Activated CD8-positive, alpha-beta memory T cell treated with anti-CD3 and anti-CD28 coated beads for 48 hours (primary cell): ENCODE measurements around the gene KLHL29.

Experiments used
- DNase-seq, 3 experiments: peaks; one replicate each; pipeline ENCODE4 v3.0.0-alpha.2; 2020; ENCODE audit warnings: low read depth in 2 of 3, low spot score in 2 of 3

Gene KLHL29

DNA sequence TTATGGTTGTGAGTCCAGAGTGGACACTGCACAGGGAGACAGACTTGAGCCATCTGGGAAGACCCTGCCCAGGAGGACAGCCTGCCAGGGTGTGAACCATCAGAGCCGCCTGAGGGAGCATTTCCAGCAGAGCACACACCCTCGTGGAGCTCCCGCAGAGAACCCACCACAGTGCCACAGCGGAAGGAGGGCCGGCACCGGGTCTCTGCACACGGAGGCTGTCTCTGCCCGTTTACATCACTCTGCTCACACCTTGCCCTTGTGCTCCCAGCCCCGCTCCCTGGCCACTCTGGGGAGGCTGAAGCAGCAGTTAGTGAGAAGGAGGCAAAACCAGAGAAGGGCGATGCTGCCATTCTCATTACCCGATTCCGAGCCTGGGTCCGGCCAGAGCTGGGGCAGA lies 161.9 kb downstream of the KLHL29 start:
- no peak for DNase-seq

DNA sequence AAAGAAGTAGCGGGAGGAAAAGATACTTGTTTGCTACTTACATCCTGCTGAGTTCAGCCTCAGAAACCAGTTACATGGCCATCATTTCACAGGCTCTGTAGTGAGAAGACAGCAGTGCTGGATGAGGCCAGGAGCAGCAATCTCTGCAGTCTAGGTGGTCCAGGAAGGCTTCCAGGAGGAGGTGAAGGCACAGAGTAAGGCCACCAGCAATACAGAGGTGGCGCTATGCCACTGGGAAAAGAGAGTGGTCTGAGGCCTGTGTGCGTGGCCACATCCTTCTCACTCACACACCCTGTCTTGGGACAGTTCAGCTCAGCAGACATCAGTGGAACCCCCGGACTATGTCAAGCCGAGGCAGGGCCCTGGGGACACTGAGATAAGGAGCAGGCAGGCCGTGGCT lies 162.7 kb downstream of the KLHL29 start:
- no peak for DNase-seq

DNA sequence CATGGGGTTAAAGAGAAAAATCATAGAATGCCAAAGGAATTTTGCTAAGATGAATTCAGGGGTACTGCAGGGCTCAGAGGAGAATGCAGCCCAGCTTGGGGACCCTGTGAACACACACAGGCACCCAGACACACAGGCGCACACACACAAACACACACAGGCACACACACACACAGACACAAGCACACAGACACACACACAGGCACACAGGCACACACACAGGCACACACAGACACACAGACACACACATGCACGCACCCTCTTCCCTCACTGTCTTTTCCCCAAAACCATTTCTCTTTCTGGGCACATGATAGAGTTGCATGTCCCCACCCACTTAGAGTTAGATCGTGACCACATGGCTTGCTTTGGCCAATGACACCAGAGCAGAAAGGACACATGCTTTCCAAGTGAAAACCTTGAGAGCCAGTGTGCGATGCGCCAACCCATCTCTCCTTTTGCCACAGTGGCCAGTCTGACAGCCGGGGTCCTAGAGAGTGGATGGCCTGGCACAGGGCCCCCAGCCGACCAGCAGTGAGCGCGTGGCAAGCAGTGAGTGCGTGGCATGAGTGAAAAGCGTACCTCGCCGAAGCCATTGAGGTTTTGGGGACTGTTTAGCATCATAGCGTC lies 163.3 kb downstream of the KLHL29 start:
- DNase-seq, result no peak

DNA sequence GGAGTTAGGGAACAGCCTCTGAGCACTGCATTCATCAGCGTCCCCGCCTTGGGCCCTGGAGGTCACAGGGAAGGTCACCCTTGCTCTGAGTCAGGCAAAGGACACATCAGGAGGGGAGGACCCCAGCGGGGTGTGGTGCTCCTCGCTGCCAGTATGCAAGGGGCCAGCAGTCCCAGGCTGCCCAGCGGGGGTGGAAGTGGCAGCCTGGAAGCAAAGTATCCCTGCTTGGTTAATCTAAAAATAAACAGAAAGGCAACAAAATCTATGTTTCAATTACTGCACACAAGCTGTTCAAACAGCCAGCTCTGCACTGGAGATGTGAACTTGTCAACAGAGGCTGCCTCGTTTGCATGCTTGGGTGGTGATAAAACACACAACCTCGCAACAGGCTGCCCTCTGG lies 164.1 kb downstream of the KLHL29 start:
- no peak for DNase-seq

DNA sequence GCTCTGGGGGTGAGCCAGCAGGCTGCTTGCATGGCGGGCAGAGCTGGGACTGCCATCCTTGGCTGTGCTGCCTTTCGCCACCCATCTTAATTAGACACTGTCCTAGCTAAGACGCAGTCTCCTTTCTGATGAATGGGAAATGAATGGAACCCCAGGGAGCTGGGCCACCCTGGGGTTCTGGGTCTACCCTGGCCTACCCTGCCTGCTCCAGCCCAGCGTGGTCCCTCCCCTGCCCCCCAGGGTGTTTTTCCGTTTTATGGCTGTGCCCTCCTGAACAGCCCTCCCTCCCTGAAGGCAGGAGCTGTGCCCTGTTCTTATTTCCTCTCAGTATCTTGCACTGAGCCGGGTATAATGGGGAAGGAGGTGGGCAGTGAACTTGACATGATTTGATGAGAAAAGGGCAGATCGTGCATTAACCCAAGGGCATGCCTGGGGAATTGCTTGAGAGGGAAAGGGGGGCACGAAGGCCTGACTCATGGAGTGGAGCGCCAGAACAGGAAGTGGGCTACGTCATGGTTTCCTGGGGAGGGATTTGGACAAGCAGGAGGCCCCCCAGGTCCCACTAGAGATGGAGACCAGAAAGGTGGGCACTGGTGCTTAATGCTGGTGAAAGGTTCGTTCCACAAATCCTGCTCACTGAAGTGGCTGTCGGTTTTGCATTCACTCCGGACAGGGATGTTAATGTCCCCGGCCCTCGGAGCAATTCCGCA lies 165.0 kb downstream of the KLHL29 start:
- DNase-seq, result no peak

DNA sequence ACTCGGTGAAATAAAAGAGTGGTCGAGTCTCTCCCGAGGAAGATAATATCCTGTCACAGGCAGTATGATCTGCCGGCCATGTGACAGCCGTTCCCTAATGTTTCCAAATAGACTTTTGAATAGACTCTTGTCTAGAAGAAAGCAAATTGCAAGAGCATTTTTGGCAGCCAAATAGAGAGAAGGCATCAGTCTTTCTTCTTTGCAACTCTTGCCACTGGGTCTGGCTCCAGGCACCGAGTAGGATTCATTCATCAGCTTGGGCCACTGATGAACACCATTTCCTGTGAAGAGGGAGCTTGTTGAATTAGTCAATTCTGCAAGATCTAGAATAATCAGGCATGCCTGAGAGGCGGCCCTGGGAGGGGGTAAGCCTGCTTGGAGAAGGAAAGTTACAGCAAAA lies 165.6 kb downstream of the KLHL29 start:
- no peak for DNase-seq

DNA sequence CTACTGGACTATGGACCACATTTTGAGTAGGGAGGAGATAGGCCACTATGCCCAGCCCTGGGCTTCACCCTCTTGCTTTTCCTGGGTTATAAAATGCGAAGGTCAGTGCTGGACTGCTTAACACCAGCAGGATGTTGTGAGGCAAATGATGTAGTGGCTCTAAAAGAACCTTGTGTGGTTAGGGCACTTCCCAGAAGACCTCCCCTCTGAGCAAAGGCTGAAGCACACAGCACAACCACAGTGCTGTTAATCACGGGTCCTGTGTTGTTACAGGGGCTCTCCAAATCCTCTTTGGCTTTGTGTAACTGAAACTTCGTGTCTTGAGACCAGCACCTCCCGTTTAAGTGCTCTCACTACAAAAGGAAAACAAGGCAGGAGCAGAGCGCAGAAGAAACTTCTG lies 166.9 kb downstream of the KLHL29 start:
- no peak for DNase-seq

DNA sequence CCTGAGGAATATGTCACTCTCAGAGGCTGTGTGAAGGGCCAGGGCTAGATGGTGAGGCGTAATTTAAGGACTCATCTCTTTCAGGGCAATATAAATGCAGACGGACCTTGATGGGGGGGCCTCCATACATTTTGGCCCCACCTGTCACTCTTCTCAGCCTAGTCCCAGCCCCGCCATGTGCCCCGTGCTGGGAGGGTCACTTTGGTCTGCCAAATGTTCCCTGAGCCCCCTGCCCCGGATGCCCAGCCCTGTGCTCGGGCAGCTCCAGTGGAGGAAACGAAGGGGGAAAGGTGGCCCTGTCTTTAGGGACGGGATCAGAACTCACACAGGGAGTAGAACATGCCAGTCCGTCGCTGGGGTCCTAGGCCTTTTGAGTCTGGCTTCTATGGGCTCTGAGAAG lies 168.6 kb downstream of the KLHL29 start:
- no peak for DNase-seq

DNA sequence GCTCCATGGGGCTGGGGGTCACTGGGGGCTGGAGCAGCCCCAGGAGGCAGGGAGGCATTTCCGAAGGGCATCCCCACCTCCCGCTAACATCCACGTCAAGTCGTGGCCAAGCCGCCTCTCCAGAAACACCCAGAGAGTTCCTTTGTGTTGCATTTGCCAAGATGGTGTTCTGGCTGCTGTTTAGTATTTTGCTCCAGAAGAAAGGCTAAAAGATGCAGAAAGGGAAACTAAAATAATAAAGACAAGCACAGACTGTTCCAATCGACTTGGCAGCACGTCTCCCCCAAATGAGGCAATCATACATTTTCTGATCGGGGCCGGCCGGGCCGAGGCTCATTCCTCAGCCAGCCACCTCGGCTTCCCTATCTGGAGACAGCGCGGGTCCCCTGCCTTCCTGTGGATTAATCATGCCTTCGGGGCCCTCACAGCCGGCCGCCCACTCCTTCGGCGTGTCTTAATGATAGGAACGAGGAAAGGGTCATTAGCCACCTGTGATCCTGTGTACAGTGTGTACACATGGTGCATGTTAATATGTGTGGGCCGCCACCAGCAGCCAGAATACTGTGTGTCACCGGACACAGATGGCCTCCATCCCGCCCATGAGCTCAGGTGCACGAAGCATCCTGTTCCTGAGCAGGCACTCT lies 169.2 kb downstream of the KLHL29 start:
- no peak for DNase-seq

DNA sequence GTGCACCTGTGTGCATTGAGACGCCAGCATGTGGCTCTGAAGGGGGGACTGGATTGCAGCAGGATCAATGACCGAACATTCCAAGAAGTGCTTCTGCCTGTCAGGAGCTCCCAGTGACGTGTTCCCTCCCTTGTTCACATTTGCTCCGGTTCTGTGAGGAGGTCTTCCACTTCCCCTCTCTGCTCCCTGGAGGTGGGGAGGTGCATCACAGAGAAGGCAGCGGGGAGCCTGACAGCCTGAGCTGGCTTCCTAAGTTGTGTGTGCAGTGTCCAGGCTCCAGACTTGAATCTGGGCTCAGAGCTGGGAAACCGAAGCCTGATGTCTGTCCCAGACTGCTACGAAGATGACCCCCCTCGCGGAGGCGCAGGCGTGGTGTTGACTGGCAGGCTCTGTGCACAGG lies 171.0 kb downstream of the KLHL29 start:
- no peak for DNase-seq

DNA sequence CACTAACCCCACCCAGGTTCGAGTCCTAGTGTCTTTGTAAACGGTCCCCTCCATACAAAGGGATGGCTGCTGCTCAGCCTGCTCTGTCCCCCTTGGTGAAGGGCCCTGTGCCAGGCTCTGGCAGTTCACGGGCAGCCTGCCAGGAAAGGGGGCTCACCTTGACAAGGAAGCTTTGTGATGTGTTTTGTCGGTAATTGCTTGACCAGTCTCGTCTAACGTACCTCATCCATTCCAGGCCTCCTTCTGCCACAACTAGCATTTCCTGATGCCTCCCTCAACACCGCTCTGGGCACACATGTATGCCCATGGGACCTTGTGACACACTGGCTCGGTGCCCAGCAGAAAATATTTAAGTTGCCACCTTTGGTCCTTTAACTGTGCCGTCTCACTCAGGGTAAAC lies 171.9 kb downstream of the KLHL29 start:
- no peak for DNase-seq

DNA sequence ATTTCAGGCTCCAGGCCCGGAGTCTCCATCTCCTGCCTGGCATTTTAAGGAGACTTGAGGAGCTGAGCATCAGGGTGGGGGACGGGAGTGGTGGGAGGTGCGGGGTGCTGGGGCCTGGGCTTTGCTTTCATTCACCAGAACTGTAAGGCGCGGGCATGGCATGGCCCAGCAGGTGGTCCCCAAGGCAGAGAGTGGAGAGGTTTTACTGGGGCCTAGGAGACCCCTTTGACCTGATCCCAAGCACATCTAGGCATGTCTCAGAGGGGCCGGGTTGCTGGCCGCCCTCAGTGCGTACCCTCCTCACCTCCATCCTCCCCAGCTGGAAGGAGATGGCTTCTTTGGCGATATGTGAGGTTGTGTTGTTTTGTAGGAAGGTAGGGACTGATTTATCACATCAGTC lies 172.5 kb downstream of the KLHL29 start:
- no peak for DNase-seq

DNA sequence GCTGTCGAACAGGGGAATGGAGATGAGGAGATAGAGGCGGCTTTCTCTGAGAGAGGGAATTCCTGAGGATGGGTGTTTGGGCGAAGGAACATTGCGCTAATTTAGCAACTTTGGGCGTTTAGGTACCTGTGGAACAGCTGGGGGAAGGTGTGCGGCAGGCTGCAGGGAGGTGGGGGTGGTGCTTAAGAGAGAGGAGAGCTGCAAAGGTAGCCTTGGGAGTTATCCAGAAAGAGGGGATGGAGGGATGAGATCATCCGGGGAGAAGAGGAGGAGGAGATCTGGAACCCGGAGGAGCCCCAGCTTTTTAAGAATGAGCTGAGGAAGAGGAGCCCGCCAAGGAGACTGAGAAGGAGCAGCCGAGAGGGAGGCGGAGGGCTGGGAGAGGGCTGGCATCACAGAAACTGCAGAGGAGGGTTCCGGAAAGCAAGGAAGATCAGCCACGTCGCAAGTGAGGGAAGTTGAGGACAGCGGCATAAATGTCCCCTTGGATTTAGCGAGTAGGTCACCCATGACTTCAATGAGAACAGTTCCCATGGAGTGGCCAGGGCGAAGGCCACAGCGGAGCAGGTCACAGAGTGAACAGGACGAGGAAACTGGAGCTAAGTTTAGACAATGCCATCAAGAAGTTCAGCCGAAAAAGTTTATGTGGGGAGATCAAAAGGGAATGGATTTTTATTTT lies 174.7 kb downstream of the KLHL29 start:
- DNase-seq, result no peak

DNA sequence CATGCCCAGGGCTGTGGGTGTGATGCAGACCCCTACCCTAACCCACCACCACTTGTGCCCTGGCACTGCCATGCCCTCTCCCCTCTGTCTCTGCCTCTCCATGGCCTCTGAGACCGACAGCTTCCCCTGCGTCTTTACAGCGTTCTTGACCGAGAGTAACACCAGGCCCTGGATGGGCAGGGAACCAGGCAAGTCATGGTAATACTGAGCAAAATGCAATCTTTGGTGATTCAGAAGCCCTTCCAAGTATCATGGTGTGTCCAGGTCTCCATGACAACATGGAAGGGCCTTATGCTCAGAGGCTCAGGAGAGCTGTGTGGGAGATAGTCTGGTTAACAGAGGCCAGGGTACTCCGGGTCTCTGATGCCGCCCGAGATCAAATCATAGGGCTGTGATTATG lies 176.1 kb downstream of the KLHL29 start:
- no peak for DNase-seq

DNA sequence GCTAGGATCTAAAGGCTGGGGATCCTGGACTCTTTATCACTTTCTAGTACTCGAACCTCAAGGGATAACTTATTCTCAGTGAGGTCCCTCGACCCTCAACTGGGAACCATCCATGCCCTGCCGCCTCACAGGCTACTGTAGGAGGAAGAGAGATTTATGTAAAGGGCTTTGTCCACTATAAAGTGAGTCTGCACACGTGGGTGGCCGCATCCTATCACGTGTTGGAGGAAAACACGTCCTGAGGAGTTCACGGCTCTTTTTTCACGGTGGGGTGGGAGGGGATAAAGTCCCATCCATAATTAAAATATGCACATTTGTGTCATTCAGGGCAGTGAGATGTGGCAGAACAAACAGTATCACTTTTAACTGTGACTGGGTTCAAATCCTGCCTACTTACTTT lies 176.6 kb downstream of the KLHL29 start:
- no peak for DNase-seq

DNA sequence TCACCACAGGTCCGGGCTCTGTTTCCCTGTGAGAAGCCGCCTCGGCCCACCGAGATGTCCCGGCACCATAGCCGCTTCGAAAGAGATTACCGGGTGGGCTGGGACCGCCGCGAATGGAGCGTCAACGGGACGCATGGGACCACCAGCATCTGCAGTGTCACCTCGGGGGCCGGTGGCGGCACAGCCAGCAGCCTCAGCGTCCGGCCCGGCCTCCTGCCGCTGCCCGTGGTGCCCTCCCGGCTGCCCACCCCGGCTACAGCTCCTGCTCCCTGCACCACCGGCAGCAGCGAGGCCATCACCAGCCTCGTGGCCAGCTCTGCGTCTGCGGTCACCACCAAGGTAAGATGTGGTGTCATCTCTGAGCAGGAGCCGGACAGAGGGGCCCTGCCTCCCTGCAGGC lies 177.2 kb downstream of the KLHL29 start:
- no peak for DNase-seq

DNA sequence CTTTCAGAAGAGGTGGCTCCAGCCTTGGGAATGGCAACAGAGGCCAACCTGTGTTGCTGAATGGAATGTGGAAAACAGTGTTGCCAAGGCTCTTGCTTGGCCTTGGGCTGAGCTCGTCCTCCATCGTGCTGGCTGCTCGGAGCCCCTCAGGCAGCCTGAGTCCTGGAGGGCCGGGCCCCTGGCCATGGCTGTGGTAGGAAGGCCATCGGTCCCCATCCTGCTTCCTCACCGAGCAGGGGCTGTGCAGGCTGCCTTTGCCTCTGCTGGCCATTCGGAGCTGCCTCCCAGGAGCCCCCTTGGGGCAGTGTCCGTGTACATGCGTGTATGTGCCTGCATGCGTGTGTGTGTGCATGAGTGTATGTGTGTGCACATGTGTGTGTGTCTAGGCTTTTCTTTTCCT lies 178.2 kb downstream of the KLHL29 start:
- DNase-seq, result no peak

DNA sequence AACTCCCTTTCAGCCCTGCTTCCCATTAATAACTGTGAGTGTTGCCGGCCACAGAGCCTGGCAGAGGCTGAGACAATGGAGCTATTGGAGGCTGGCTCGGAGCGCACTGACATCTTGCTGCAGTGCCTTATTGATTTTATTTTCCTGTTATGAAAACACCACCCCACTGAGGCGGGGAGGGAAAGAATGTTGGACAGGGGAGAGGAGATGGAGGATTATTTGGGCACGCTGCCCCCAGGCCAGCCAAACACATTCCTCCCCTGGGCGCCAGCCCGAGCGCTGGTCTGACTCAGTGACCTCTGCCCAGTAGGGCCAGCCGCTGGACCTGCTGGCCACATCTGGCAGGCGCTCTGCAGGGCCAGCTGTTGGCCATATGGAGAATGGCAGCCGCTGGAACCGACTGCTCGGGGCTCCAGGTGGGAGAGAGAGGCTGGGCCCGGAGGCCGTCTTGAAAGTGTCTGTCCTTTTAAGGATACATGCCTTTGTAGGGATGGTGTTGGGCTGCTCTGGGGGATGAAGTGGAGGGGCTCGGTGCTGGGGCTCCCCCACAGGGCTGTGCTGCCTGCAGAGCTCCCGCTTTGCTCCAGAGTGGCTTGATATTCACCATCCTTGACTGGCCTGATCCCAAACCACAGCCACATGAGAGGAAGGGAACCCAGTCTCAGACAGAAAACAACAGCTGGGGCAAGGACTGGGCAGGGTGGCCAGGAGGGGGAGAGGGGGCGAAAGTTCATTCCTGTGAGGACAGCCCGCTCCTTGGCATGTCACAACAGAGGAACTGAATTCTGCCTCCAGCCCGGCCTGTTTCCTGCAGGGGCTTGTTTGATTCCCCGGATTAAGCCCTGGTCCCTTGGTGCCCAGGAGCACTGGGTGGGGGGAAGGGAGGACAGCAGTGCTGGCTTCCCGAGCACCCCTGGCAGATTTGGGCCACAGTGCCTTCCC lies 179.0 kb downstream of the KLHL29 start:
- no peak for DNase-seq

DNA sequence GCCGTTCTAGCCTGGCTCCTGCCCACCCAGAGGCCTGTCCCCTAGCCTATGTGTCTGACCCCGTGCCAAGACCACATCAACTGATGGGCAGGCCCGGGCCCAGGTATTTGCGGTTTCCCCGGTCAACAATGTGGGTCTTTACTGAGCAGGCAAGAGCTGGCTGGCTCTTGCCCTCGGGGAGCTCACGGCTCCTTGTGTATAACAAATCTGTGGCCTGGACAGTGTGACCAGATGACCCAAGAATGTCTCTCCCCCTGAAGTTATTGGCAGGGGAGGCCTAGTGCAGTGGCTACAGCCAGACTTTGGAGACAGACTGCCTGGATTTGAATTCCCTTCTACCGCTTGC lies 179.6 kb downstream of the KLHL29 start:
- no peak for DNase-seq

DNA sequence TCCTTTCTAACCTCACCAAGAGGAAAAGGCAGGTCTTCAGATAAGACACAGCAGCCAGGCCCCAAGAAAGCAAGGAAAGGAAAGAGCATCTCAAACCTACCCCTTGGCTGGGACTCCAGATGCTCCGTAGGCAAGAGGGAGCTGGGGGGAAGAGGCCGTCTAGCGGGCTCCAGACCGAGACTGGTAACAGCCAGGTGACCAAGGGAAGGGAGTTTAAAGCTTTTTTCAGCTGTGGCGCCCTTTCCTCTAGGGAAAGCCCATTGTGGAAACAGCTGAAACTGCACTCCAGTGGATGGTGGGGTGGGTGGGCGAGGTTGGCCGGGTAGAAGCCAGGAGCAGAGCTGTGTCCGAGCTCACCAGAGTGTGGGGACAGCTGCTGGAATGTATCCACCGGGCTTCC lies 180.4 kb downstream of the KLHL29 start:
- no peak for DNase-seq

DNA sequence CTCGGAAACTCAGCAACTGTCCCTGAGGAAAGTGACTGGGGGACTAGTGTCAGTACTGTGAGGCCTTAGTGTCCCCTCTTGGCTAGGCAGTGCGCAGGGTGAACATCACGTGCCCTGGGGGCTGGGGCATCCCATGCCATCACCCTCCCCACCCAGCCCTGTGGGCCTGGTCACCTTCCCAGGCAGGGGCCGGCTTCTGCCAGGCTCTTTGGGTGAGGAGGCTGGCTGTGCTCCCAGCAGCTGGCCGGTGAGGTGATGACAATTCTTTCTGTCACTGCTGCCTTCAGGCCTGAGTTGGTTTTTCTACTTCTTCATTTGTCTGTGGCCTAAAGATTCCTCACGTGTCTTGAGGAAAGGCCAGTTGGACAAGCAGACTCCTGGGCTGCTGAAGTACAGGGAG lies 180.8 kb downstream of the KLHL29 start:
- no peak for DNase-seq
